ENCODE measurements around the gene TM2D3. TPM values are rescaled to one million over a fixed set of nuclear protein-coding genes. Genes with fewer than 3 reads are reported as not detected.

The TM2D3 gene
- total RNA-seq, 1 donor from 2014 or later = 49.6 TPM

GRCh38 chr15:101679806-101680205 lies 27.6 kb upstream of the TM2D3 start:
- H3K36me3 ChIP-seq (ENCODE audit: control insufficient read depth in 3 of 3, insufficient read depth in 3 of 3, low read length in 3 of 3) = peaks cover 18 to 47% (median 24%) of the 10 kb centered on the region in 3 donors
- no peak overlapping the region for H3K4me3 ChIP-seq (ENCODE audit: low read length in 3 of 3)
- H3K4me1 ChIP-seq (ENCODE audit: control insufficient read depth in 3 of 3, insufficient read depth in 3 of 3, low read length in 3 of 3) = no peaks in the 10 kb centered on the region
- no peaks in the 10 kb centered on the region for H3K9me3 ChIP-seq (ENCODE audit: control insufficient read depth in 3 of 3, low read length in 3 of 3)
- H3K27me3 ChIP-seq (ENCODE audit: control insufficient read depth in 3 of 3, insufficient read depth in 3 of 3, low read length in 3 of 3) = no peaks in the 10 kb centered on the region
- H3K9ac ChIP-seq (ENCODE audit: low read depth in 1 of 3, low read length in 3 of 3) = no peak overlapping the region
- H3K27ac ChIP-seq (ENCODE audit: low read depth, low read length) = no peak overlapping the region

DNA sequence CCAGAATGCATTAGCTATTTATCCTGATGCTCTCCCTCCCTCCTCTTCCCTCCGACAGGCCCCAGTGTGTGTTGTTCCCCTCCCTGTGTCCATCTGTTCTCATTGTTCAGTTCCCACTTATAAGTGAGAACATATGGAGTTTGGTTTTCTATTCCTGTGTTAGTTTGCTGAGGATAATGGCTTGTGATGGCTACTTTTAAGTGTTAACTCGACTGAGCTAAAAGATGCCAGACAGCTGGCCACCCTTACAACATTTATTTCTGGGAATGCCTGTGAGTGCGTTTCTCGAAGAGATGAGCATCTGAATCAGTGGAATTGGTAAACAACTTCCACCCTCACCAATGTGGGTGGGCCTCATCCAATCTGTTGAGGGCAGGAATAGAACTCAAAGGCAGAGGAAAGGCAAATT lies 24.7 kb upstream of the TM2D3 start:
- Histone ChIP-seq H3K4me1 (ENCODE audit: control insufficient read depth in 3 of 3, insufficient read depth in 3 of 3, low read length in 3 of 3) (no peaks in the 10 kb centered on the region), H3K9me3 (ENCODE audit: control insufficient read depth in 3 of 3, low read length in 3 of 3) (no peaks in the 10 kb centered on the region), H3K36me3 (ENCODE audit: control insufficient read depth in 3 of 3, insufficient read depth in 3 of 3, low read length in 3 of 3) (peaks cover 31 to 55% (median 32%) of the 10 kb centered on the region in 3 donors), H3K27me3 (ENCODE audit: control insufficient read depth in 3 of 3, insufficient read depth in 3 of 3, low read length in 3 of 3) (no peaks in the 10 kb centered on the region), H3K4me3 (ENCODE audit: low read length in 3 of 3) (no peak overlapping the region), H3K9ac (ENCODE audit: low read depth in 1 of 3, low read length in 3 of 3) (no peak overlapping the region), H3K27ac (ENCODE audit: low read depth, low read length) (no peak overlapping the region)

DNA sequence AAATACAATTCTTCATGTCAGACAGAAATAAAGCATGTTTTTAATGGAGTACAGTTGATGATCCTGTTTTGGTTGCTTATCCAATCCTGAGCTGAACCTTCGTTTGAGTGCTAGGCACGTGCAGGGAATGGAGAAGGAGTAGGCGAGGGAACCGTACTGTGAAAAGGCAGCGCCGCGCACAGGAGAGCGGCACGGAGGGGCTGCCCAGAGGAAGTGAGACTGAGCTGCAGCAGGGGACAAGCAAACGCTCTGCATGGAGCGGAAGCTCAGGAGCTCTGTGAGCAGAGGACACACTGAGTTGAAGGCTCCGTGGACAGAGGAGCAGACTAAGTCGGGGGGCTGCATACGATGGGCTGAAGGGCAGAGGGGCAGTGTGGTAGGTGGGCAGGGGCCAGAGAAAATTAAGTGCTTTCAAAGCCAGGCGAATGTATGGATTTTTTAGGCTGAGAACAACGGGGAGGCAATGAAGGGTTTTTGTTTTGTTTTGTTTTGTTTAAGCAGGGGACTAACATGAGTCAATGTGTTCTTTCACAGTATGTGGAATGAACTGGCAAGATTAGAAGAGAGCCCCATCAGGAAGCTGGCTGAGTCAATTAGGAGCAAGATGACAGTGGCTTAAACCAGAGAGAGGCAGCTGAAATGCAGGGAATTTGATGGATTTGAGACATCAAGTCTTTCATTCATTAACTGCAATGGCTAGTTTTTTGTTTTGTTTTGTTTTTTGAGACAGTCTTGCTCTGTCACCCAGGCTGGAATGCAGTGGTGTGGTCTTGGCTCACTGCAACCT lies 23.8 kb upstream of the TM2D3 start:
- no peaks in the 10 kb centered on the region for H3K9me3 ChIP-seq (ENCODE audit: control insufficient read depth in 3 of 3, low read length in 3 of 3)
- no peak overlapping the region for H3K4me3 ChIP-seq (ENCODE audit: low read length in 3 of 3)
- H3K27ac ChIP-seq (ENCODE audit: low read depth, low read length) = no peak overlapping the region
- H3K36me3 ChIP-seq (ENCODE audit: control insufficient read depth in 3 of 3, insufficient read depth in 3 of 3, low read length in 3 of 3) = peaks cover 32 to 52% (median 39%) of the 10 kb centered on the region in 3 donors
- H3K27me3 ChIP-seq (ENCODE audit: control insufficient read depth in 3 of 3, insufficient read depth in 3 of 3, low read length in 3 of 3) = no peaks in the 10 kb centered on the region
- H3K9ac ChIP-seq (ENCODE audit: low read depth in 1 of 3, low read length in 3 of 3) = no peak overlapping the region
- no peaks in the 10 kb centered on the region for H3K4me1 ChIP-seq (ENCODE audit: control insufficient read depth in 3 of 3, insufficient read depth in 3 of 3, low read length in 3 of 3)

- H3K4me1 ChIP-seq (ENCODE audit: control insufficient read depth in 3 of 3, insufficient read depth in 3 of 3, low read length in 3 of 3) = no peaks in the 10 kb centered on the region
- no peak overlapping the region for H3K4me3 ChIP-seq (ENCODE audit: low read length in 3 of 3)
- H3K9me3 ChIP-seq (ENCODE audit: control insufficient read depth in 3 of 3, low read length in 3 of 3) = no peaks in the 10 kb centered on the region
- H3K27me3 ChIP-seq (ENCODE audit: control insufficient read depth in 3 of 3, insufficient read depth in 3 of 3, low read length in 3 of 3) = no peaks in the 10 kb centered on the region
- no peak overlapping the region for H3K27ac ChIP-seq (ENCODE audit: low read depth, low read length)
- peaks cover 33 to 54% (median 46%) of the 10 kb centered on the region in 3 donors for H3K36me3 ChIP-seq (ENCODE audit: control insufficient read depth in 3 of 3, insufficient read depth in 3 of 3, low read length in 3 of 3)
- H3K9ac ChIP-seq (ENCODE audit: low read depth in 1 of 3, low read length in 3 of 3) = no peak overlapping the region
Observed at GRCh38 chr15:101675015-101675414, 22.8 kb upstream of the TM2D3 start.

GRCh38 chr15:101672298-101672697 lies 20.1 kb upstream of the TM2D3 start:
- Histone ChIP-seq H3K27ac (ENCODE audit: low read depth, low read length) (no peak overlapping the region), H3K4me1 (ENCODE audit: control insufficient read depth in 3 of 3, insufficient read depth in 3 of 3, low read length in 3 of 3) (no peaks in the 10 kb centered on the region), H3K27me3 (ENCODE audit: control insufficient read depth in 3 of 3, insufficient read depth in 3 of 3, low read length in 3 of 3) (no peaks in the 10 kb centered on the region), H3K9me3 (ENCODE audit: control insufficient read depth in 3 of 3, low read length in 3 of 3) (no peaks in the 10 kb centered on the region), H3K9ac (ENCODE audit: low read depth in 1 of 3, low read length in 3 of 3) (no peak overlapping the region), H3K36me3 (ENCODE audit: control insufficient read depth in 3 of 3, insufficient read depth in 3 of 3, low read length in 3 of 3) (peaks cover 40 to 61% (median 52%) of the 10 kb centered on the region in 3 donors), H3K4me3 (ENCODE audit: low read length in 3 of 3) (no peak overlapping the region)

DNA sequence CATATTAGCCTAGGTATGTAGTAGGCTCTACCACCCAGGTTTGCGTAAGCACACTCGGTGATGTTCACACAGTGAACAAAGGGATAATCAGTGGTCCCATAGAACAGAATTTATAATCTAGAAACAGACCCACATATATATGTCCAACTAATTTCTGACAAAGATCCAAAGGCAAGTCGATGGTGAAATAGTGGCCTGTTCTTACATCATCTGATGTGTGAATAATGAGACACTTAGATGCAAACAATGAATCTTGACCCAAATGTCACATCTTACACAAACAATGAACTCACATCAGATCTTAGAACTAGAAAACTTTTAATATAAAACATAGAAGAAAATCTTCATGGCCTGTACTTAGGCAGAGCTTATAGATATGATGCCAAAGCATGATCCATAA lies 17.6 kb upstream of the TM2D3 start:
- no peaks in the 10 kb centered on the region for H3K9me3 ChIP-seq (ENCODE audit: control insufficient read depth in 3 of 3, low read length in 3 of 3)
- no peak overlapping the region for H3K4me3 ChIP-seq (ENCODE audit: low read length in 3 of 3)
- H3K9ac ChIP-seq (ENCODE audit: low read depth in 1 of 3, low read length in 3 of 3) = no peak overlapping the region
- no peak overlapping the region for H3K27ac ChIP-seq (ENCODE audit: low read depth, low read length)
- H3K36me3 ChIP-seq (ENCODE audit: control insufficient read depth in 3 of 3, insufficient read depth in 3 of 3, low read length in 3 of 3) = peaks cover 30 to 52% (median 31%) of the 10 kb centered on the region in 3 donors
- no peaks in the 10 kb centered on the region for H3K4me1 ChIP-seq (ENCODE audit: control insufficient read depth in 3 of 3, insufficient read depth in 3 of 3, low read length in 3 of 3)
- H3K27me3 ChIP-seq (ENCODE audit: control insufficient read depth in 3 of 3, insufficient read depth in 3 of 3, low read length in 3 of 3) = no peaks in the 10 kb centered on the region

DNA sequence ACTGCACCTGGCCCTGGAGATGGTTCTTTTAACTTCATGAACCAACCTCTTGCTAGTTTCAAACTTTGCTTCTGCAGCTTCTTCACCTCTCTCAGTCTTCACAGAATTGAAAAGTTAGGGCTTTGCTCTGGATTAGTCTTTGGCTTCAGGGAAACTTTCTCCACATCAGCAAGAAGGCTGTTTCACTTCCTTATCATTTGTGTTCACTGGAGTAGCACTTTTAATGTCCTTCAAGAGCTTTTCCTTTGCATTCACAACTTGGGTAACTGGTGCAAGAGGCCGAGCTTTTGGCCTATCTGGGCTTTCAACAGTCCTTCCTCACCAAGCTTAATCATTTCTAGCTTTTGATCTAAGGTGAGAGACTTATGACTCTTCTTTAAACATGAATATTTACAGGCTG lies 15.7 kb upstream of the TM2D3 start:
- Histone ChIP-seq H3K36me3 (ENCODE audit: control insufficient read depth in 3 of 3, insufficient read depth in 3 of 3, low read length in 3 of 3) (peaks cover 14 to 37% (median 18%) of the 10 kb centered on the region in 3 donors), H3K27ac (ENCODE audit: low read depth, low read length) (no peak overlapping the region), H3K9ac (ENCODE audit: low read depth in 1 of 3, low read length in 3 of 3) (no peak overlapping the region), H3K27me3 (ENCODE audit: control insufficient read depth in 3 of 3, insufficient read depth in 3 of 3, low read length in 3 of 3) (no peaks in the 10 kb centered on the region), H3K4me1 (ENCODE audit: control insufficient read depth in 3 of 3, insufficient read depth in 3 of 3, low read length in 3 of 3) (no peaks in the 10 kb centered on the region), H3K4me3 (ENCODE audit: low read length in 3 of 3) (no peak overlapping the region), H3K9me3 (ENCODE audit: control insufficient read depth in 3 of 3, low read length in 3 of 3) (no peaks in the 10 kb centered on the region)

GRCh38 chr15:101664303-101664913 lies 12.2 kb upstream of the TM2D3 start:
- Histone ChIP-seq H3K4me3 (ENCODE audit: low read length in 3 of 3) (no peak overlapping the region), H3K9me3 (ENCODE audit: control insufficient read depth in 3 of 3, low read length in 3 of 3) (no peaks in the 10 kb centered on the region), H3K27ac (ENCODE audit: low read depth, low read length) (no peak overlapping the region), H3K9ac (ENCODE audit: low read depth in 1 of 3, low read length in 3 of 3) (no peak overlapping the region), H3K4me1 (ENCODE audit: control insufficient read depth in 3 of 3, insufficient read depth in 3 of 3, low read length in 3 of 3) (no peaks in the 10 kb centered on the region), H3K27me3 (ENCODE audit: control insufficient read depth in 3 of 3, insufficient read depth in 3 of 3, low read length in 3 of 3) (no peaks in the 10 kb centered on the region), H3K36me3 (ENCODE audit: control insufficient read depth in 3 of 3, insufficient read depth in 3 of 3, low read length in 3 of 3) (peaks cover 9 to 23% (median 17%) of the 10 kb centered on the region in 3 donors)

DNA sequence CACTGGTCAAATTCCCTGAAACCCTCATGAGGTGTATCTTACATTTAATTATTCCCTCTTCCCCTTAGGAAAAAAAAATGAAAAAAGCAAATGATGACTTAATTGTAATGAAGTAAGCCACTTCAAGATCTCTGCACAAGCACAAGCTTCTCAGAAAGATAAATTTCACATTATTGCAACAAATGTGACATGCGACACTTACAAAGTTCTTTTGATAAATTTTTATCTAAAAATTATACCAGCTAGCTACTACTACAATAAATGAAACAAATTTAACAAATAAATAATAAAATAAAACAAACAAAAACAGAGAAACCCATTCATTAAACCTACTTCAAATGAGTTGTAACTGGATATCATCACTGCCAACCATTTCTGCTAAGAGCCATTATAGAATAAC lies 10.0 kb upstream of the TM2D3 start:
- Histone ChIP-seq H3K9ac (ENCODE audit: low read depth in 1 of 3, low read length in 3 of 3) (no peak overlapping the region), H3K36me3 (ENCODE audit: control insufficient read depth in 3 of 3, insufficient read depth in 3 of 3, low read length in 3 of 3) (peaks cover 11 to 15% (median 13%) of the 10 kb centered on the region in 3 donors), H3K4me3 (ENCODE audit: low read length in 3 of 3) (no peak overlapping the region), H3K27me3 (ENCODE audit: control insufficient read depth in 3 of 3, insufficient read depth in 3 of 3, low read length in 3 of 3) (no peaks in the 10 kb centered on the region), H3K4me1 (ENCODE audit: control insufficient read depth in 3 of 3, insufficient read depth in 3 of 3, low read length in 3 of 3) (no peaks in the 10 kb centered on the region), H3K27ac (ENCODE audit: low read depth, low read length) (no peak overlapping the region), H3K9me3 (ENCODE audit: control insufficient read depth in 3 of 3, low read length in 3 of 3) (no peaks in the 10 kb centered on the region)

DNA sequence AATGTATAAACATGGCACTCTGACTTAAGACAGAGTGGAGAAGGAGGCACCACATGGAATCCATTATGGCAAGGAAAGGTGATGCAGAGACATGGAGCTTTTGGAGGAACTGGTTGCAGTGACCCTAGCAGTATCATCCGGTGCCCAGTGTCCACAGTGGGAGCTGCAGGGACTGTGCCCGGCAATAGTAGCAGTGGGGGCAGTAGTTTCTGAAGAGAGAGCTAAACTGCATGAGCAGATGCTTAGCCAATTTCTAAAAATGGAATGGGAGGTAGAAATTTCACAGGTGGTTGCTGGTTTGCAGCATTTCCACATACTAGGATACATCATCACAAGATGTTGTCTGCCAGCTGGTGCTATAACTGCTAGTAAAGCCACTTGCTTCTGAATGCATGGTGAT lies 7.8 kb upstream of the TM2D3 start:
- H3K9ac ChIP-seq (ENCODE audit: low read depth in 1 of 3, low read length in 3 of 3) = peak overlapping the region in 1 of 3 donors; percentile 42
- H3K9me3 ChIP-seq (ENCODE audit: control insufficient read depth in 3 of 3, low read length in 3 of 3) = no peaks in the 10 kb centered on the region
- no peak overlapping the region for H3K4me3 ChIP-seq (ENCODE audit: low read length in 3 of 3)
- H3K36me3 ChIP-seq (ENCODE audit: control insufficient read depth in 3 of 3, insufficient read depth in 3 of 3, low read length in 3 of 3) = peaks cover 13 to 21% (median 16%) of the 10 kb centered on the region in 3 donors
- no peak overlapping the region for H3K27ac ChIP-seq (ENCODE audit: low read depth, low read length)
- no peaks in the 10 kb centered on the region for H3K27me3 ChIP-seq (ENCODE audit: control insufficient read depth in 3 of 3, insufficient read depth in 3 of 3, low read length in 3 of 3)
- H3K4me1 ChIP-seq (ENCODE audit: control insufficient read depth in 3 of 3, insufficient read depth in 3 of 3, low read length in 3 of 3) = no peaks in the 10 kb centered on the region
